ENCODE measurements around the gene RPL21. TPM values are rescaled to one million over a fixed set of nuclear protein-coding genes. Genes with fewer than 3 reads are reported as not detected.
A peak's percentile ranks its signal among the peaks of the same experiment; 100 is the strongest.

Gene RPL21
- total RNA-seq, 4 donors from 2014 or later, result 71.8 to 702 (median 370) TPM

- Histone ChIP-seq H3K4me1 (peaks cover 18 to 38% (median 20%) of the 10 kb centered on the region in 4 donors), H3K27me3 (no peaks in the 10 kb centered on the region), H3K36me3 (peaks cover 0 to 15% (median 5%) of the 10 kb centered on the region in 4 donors), H3K27ac (peak overlapping the region; percentile 93 to 98 (median 95)), H3K9me3 (no peaks in the 10 kb centered on the region), H3K4me3 (peak overlapping the region; percentile 33 to 91 (median 66))
- intact Hi-C loops (cut with DNase I; ENCODE audit: low total_unique reads) (loop anchor here (5.0 kb wide), 1 partner anchor 263 kb away; no protein-coding TSS in a partner anchor), in situ Hi-C loops (cut with MboI; ENCODE audit: low pct_ligation_motif_present in 1 of 4, low pct_unique_long_range_greater_than_20kb in 1 of 4, low sequenced_read_pairs in 3 of 4) (loop anchor here in 2 of 4 donors (25.0 kb wide), 2 partner anchors 88 to 263 kb away; partner anchors contain the start of gene USP12 (in 1 of the 2))
- no peak for TF ChIP-seq EP300 (IDR thresholded peaks at IDR 0.05; ENCODE audit: low read depth)
- DNase-seq, result no peak
- WGBS, 2 donors (ENCODE audit: low coverage in 1 of 2), result 1% methylated on average over 9 of the region's 9 CpGs
These were observed 559 bp upstream of the RPL21 start for GRCh38 chr13:27250833-27251165.

GRCh38 chr13:27252467-27252866 is 1.1 kb downstream of the RPL21 start:
- peak overlapping the region; percentile 54 to 91 (median 80) for H3K4me3 ChIP-seq
- peaks cover 0 to 29% (median 8%) of the 10 kb centered on the region in 4 donors for H3K36me3 ChIP-seq
- H3K27me3 ChIP-seq, result no peaks in the 10 kb centered on the region
- in situ Hi-C loops (cut with MboI; ENCODE audit: low pct_ligation_motif_present in 1 of 4, low pct_unique_long_range_greater_than_20kb in 1 of 4, low sequenced_read_pairs in 3 of 4), result loop anchor here in 2 of 4 donors (25.0 kb wide), 2 partner anchors 90 to 265 kb away; partner anchors contain the start of gene USP12 (in 1 of the 2)
- intact Hi-C loops (cut with DNase I; ENCODE audit: low total_unique reads), result loop anchor here (5.0 kb wide), 1 partner anchor 265 kb away; no protein-coding TSS in a partner anchor
- no peaks in the 10 kb centered on the region for H3K9me3 ChIP-seq
- H3K4me1 ChIP-seq, result peaks cover 18 to 38% (median 20%) of the 10 kb centered on the region in 4 donors
- TF ChIP-seq EP300 (IDR thresholded peaks at IDR 0.05; ENCODE audit: low read depth) (no peak), POLR2AphosphoS5 (IDR thresholded peaks at IDR 0.05) (no peak)
- H3K27ac ChIP-seq, result peak overlapping the region; percentile 93 to 98 (median 95)
- no peak for DNase-seq

GRCh38 chr13:27257233-27257568 is 5.8 kb downstream of the RPL21 start:
- whole genome bisulfite sequencing, 2 donors (ENCODE audit: low coverage in 1 of 2), result 84 to 93% methylated on average over 3 of the region's 3 CpGs
- in situ Hi-C loops (cut with MboI; ENCODE audit: low pct_ligation_motif_present in 1 of 4, low pct_unique_long_range_greater_than_20kb in 1 of 4, low sequenced_read_pairs in 3 of 4) (loop anchor here in 2 of 4 donors (25.0 kb wide), 2 partner anchors 95 to 270 kb away; partner anchors contain the start of gene USP12 (in 1 of the 2)), intact Hi-C loops (cut with DNase I; ENCODE audit: low total_unique reads) (no loop called here)
- TF ChIP-seq CTCF (IDR thresholded peaks at IDR 0.05) (no peak), POLR2AphosphoS5 (IDR thresholded peaks at IDR 0.05) (no peak), EP300 (IDR thresholded peaks at IDR 0.05; ENCODE audit: low read depth) (no peak), POLR2A (IDR thresholded peaks at IDR 0.05) (no peak)
- H3K27me3 ChIP-seq, result no peaks in the 10 kb centered on the region
- H3K4me1 ChIP-seq, result peaks cover 14 to 28% (median 18%) of the 10 kb centered on the region in 4 donors
- H3K9me3 ChIP-seq, result no peaks in the 10 kb centered on the region
- DNase-seq, result no peak
- no peak overlapping the region for H3K27ac ChIP-seq
- no peak overlapping the region for H3K4me3 ChIP-seq
- H3K36me3 ChIP-seq, result peaks cover 0 to 29% (median 11%) of the 10 kb centered on the region in 4 donors

GRCh38 chr13:27257648-27258253 is 6.4 kb downstream of the RPL21 start:
- 76 to 82% methylated on average over 9 to 11 of the region's 11 CpGs for WGBS, 2 donors (ENCODE audit: low coverage in 1 of 2)
- Histone ChIP-seq H3K36me3 (peaks cover 0 to 29% (median 11%) of the 10 kb centered on the region in 4 donors), H3K9me3 (no peaks in the 10 kb centered on the region), H3K27ac (no peak overlapping the region), H3K4me3 (no peak overlapping the region), H3K27me3 (no peaks in the 10 kb centered on the region), H3K4me1 (peaks cover 11 to 24% (median 14%) of the 10 kb centered on the region in 4 donors)
- DNase-seq, result no peak
- in situ Hi-C loops (cut with MboI; ENCODE audit: low pct_ligation_motif_present in 1 of 4, low pct_unique_long_range_greater_than_20kb in 1 of 4, low sequenced_read_pairs in 3 of 4), result loop anchor here in 2 of 4 donors (25.0 kb wide), 2 partner anchors 95 to 270 kb away; partner anchors contain the start of gene USP12 (in 1 of the 2)
- no peak for TF ChIP-seq CTCF (IDR thresholded peaks at IDR 0.05)
- no peak for TF ChIP-seq EP300 (IDR thresholded peaks at IDR 0.05; ENCODE audit: low read depth)
- TF ChIP-seq POLR2A (IDR thresholded peaks at IDR 0.05), result no peak
- no peak for TF ChIP-seq POLR2AphosphoS5 (IDR thresholded peaks at IDR 0.05)
- intact Hi-C loops (cut with DNase I; ENCODE audit: low total_unique reads), result no loop called here

- WGBS, 2 donors (ENCODE audit: low coverage in 1 of 2), result 84 to 95% methylated on average over 2 to 5 of the region's 5 CpGs
These were observed 7.5 kb downstream of the RPL21 start for GRCh38 chr13:27258637-27259386.

More at GRCh38 chr13:27258637-27259386, 7.5 kb downstream of the RPL21 start:
- H3K27ac ChIP-seq, result no peak overlapping the region
- TF ChIP-seq POLR2A (IDR thresholded peaks at IDR 0.05) (no peak), POLR2AphosphoS5 (IDR thresholded peaks at IDR 0.05) (no peak), CTCF (IDR thresholded peaks at IDR 0.05) (no peak), EP300 (IDR thresholded peaks at IDR 0.05; ENCODE audit: low read depth) (no peak)
- no peaks in the 10 kb centered on the region for H3K9me3 ChIP-seq
- intact Hi-C loops (cut with DNase I; ENCODE audit: low total_unique reads), result no loop called here
- peaks cover under 1 to 15% (median 6%) of the 10 kb centered on the region in 4 donors for H3K4me1 ChIP-seq
- in situ Hi-C loops (cut with MboI; ENCODE audit: low pct_ligation_motif_present in 1 of 4, low pct_unique_long_range_greater_than_20kb in 1 of 4, low sequenced_read_pairs in 3 of 4), result loop anchor here in 2 of 4 donors (25.0 kb wide), 2 partner anchors 97 to 272 kb away; partner anchors contain the start of gene USP12 (in 1 of the 2)
- no peaks in the 10 kb centered on the region for H3K27me3 ChIP-seq
- peaks cover 0 to 29% (median 11%) of the 10 kb centered on the region in 4 donors for H3K36me3 ChIP-seq
- H3K4me3 ChIP-seq, result no peak overlapping the region
- DNase-seq, result no peak

All from transverse colon (tissue), 4 donors.